ENCODE data around the gene SCARB1. TPM values are rescaled to one million over a fixed set of nuclear protein-coding genes. Genes with fewer than 3 reads are reported as not detected.

The SCARB1 gene
- total and polyA plus RNA-seq, 2 of the 13 experiments (the other 11 are each of a cell fraction or from before 2014, with no cell fraction given): 63.4 to 160 TPM

- TF ChIP-seq ZNF580 (CRISPR knock-in tag; IDR thresholded peaks at IDR 0.05; ENCODE audit: borderline replicate concordance, low read depth) (no peak), SMARCC2 (IDR thresholded peaks at IDR 0.05) (no peak), ZNF350 (CRISPR knock-in tag; IDR thresholded peaks at IDR 0.05; ENCODE audit: borderline replicate concordance, low read depth) (no peak), ZIK1 (CRISPR knock-in tag; IDR thresholded peaks at IDR 0.05; ENCODE audit: borderline replicate concordance, low read depth) (no peak), ZSCAN21 (CRISPR knock-in tag; IDR thresholded peaks at IDR 0.05; ENCODE audit: borderline replicate concordance) (no peak), RXRA (CRISPR knock-in tag; IDR thresholded peaks at IDR 0.05) (no peak), KAT2B (IDR thresholded peaks at IDR 0.05; ENCODE audit: borderline replicate concordance, low read depth, low read length) (no peak), ZNF121 (CRISPR knock-in tag; IDR thresholded peaks at IDR 0.05) (0 out of 2 replicates have a peak, but pooled peaks have one; percentile 59), RBM39 (IDR thresholded peaks at IDR 0.05; ENCODE audit: low read depth, low read length, poor library complexity, severe bottlenecking) (no peak), MED1 (CRISPR knock-in tag; IDR thresholded peaks at IDR 0.05) (no peak), NCOA2 (CRISPR knock-in tag; IDR thresholded peaks at IDR 0.05) (no peak), ZNF782 (CRISPR knock-in tag; IDR thresholded peaks at IDR 0.05; ENCODE audit: borderline replicate concordance) (no peak), PRDM4 (CRISPR knock-in tag; IDR thresholded peaks at IDR 0.05; ENCODE audit: borderline replicate concordance) (no peak)
Measured at GRCh38 chr12:124878795-124879516, 15.3 kb upstream of the SCARB1 start (continued).
